ENCODE measurements around the gene SPEN. TPM values are rescaled to one million over a fixed set of nuclear protein-coding genes. Genes with fewer than 3 reads are reported as not detected.

Gene SPEN
- total and polyA plus RNA-seq, 9 of the 15 experiments (the other 6 are each of a cell fraction or from before 2014, with no cell fraction given): 5.7 to 87.5 (median 27.2) TPM

GRCh38 chr1:15885701-15886610 lies 38.4 kb downstream of the SPEN start (continued):
- TF ChIP-seq THAP12 (CRISPR knock-in tag; IDR thresholded peaks at IDR 0.05) (peak; percentile 68; the same call in 1 of the 2 replicates), TFAM (CRISPR knock-in tag; conservative IDR thresholded peaks at IDR 0.05) (no peak), ELF2 (CRISPR knock-in tag; IDR thresholded peaks at IDR 0.05) (no peak), ZNF76 (CRISPR knock-in tag; IDR thresholded peaks at IDR 0.05; ENCODE audit: borderline replicate concordance) (0 out of 2 replicates have a peak, but pooled peaks have one; percentile 9), ZNF766 (CRISPR knock-in tag; conservative IDR thresholded peaks at IDR 0.05) (peak; percentile 36; the same call in 1 of the 2 replicates), RB1 (IDR thresholded peaks at IDR 0.05; ENCODE audit: low read depth) (peak; percentile 29; the same call in 1 of the 2 replicates), ZNF830 (CRISPR knock-in tag; IDR thresholded peaks at IDR 0.05) (no peak), KDM1A (IDR thresholded peaks at IDR 0.05) (peak in 1 of 2 experiments; percentile 72; a peak in 2 of 4 replicates), ZNF41 (CRISPR knock-in tag; conservative IDR thresholded peaks at IDR 0.05) (0 out of 2 replicates have a peak, but pooled peaks have one; percentile 6), BCOR (IDR thresholded peaks at IDR 0.05) (peak; percentile 93; the same call in 1 of the 2 replicates), ZNF507 (tag; conservative IDR thresholded peaks at IDR 0.05) (no peak), TFAP4 (CRISPR knock-in tag; IDR thresholded peaks at IDR 0.05; ENCODE audit: borderline replicate concordance) (peak; percentile 73), ZNF551 (CRISPR knock-in tag; IDR thresholded peaks at IDR 0.05) (no peak), XRCC4 (IDR thresholded peaks at IDR 0.05; ENCODE audit: extremely low read depth, insufficient read depth, insufficient read length) (no peak), CC2D1A (IDR thresholded peaks at IDR 0.05) (no peak), ZKSCAN1 (IDR thresholded peaks at IDR 0.05; ENCODE audit: low read depth, low read length) (peak; percentile 64; the same call in 1 of the 2 replicates), BRD9 (IDR thresholded peaks at IDR 0.05; ENCODE audit: low read depth, partially characterized antibody) (peak; percentile 94), CTCF (IDR thresholded peaks at IDR 0.05 in 2 of 3, conservative IDR thresholded peaks at IDR 0.05 in 1 of 3; ENCODE audit: insufficient read depth in 2 of 3, low read depth in 1 of 3, low read length in 3 of 3) (peak in 2 of 3 experiments; percentile 4 to 36; a peak in 3 of 6 replicates), DDX20 (tag; IDR thresholded peaks at IDR 0.05; ENCODE audit: low read depth) (0 out of 2 replicates have a peak, but pooled peaks have one; percentile 30), CHD1 (IDR thresholded peaks at IDR 0.05; ENCODE audit: low read length) (no peak), MYC (IDR thresholded peaks at IDR 0.05; ENCODE audit: low read depth, low read length) (peak; percentile 83), MYC (CRISPR knock-in tag; IDR thresholded peaks at IDR 0.05; ENCODE audit: borderline replicate concordance, low read depth) (no peak), ZNF347 (CRISPR knock-in tag; IDR thresholded peaks at IDR 0.05; ENCODE audit: low read depth) (0 out of 2 replicates have a peak, but pooled peaks have one; percentile 14)

Measured in K562 (cell line).